PC-9 (cell line): ENCODE data around the gene MOK.

Experiments used
- EZH2 ChIP-seq: fragments of 200-600 bp; sonication (generic); IDR thresholded peaks from 2 replicates; pipeline ENCODE4 v1.8.0; 2017; ENCODE audit warnings: antibody characterized with exemption, low read depth
- TF ChIP-seq, protein P1 (sequence below): fragments of 200-600 bp; sonication (generic); conservative IDR thresholded peaks from 2 replicates; pipeline ENCODE4 v1.6.1; 2017; ENCODE audit warnings: mixed run types, antibody characterized with exemption, mild to moderate bottlenecking, moderate library complexity

DNA sequence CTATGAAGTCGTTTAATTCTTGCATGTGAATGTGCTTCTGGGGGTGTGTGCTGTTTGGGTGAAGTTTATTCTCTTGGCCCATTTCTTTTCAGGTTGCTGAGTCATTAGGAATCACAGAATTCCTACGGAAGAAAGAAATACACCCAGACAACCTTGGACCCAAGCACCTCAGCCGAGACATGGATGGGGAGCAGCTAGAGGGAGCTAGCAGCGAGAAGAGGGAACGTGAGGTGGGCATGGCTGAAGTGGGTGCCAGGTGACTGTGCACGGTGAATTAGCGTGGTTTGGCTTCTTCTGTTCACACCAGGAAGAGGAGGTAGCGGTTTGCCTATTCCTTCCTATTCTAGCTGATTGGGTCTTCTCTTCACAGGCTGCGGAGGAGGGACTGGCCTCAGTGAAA, 33.8 kb upstream of the MOK start:
- TF ChIP-seq EZH2, result no peak
- TF ChIP-seq, protein P1, sequence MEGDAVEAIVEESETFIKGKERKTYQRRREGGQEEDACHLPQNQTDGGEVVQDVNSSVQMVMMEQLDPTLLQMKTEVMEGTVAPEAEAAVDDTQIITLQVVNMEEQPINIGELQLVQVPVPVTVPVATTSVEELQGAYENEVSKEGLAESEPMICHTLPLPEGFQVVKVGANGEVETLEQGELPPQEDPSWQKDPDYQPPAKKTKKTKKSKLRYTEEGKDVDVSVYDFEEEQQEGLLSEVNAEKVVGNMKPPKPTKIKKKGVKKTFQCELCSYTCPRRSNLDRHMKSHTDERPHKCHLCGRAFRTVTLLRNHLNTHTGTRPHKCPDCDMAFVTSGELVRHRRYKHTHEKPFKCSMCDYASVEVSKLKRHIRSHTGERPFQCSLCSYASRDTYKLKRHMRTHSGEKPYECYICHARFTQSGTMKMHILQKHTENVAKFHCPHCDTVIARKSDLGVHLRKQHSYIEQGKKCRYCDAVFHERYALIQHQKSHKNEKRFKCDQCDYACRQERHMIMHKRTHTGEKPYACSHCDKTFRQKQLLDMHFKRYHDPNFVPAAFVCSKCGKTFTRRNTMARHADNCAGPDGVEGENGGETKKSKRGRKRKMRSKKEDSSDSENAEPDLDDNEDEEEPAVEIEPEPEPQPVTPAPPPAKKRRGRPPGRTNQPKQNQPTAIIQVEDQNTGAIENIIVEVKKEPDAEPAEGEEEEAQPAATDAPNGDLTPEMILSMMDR, result no peak
